HEK293 (cell line): ENCODE measurements around the gene THRAP3.
A peak's percentile ranks its signal among the peaks of the same experiment; 100 is the strongest.
"Not testable (repeated sequence)": the region's sequence is repeated elsewhere in the genome, so short reads cannot be mapped to it uniquely, and the experiment has no call there.

Experiments used
- CTCF ChIA-PET: fragments of 350-600 bp; formaldehyde crosslinking; extraction: SDS; loops from one replicate; lab custom pipeline; 2021; ENCODE audit warnings: antibody characterized with exemption; lab: Yijun Ruan, JAX
- POLR2A ChIA-PET: fragments of 300-600 bp; formaldehyde crosslinking; extraction: SDS; loops from one replicate; lab custom pipeline; 2020; ENCODE audit warnings: antibody characterized with exemption, inconsistent platforms; lab: Yijun Ruan, JAX
- H3K27ac ChIP-seq: fragments of 200-500 bp; sonication (Bioruptor generic); 2 replicates; pipeline ENCODE4 v1.5.1; 2014; ENCODE audit warnings: low read depth, low read length, control low read depth, inconsistent platforms; ENCODE audit errors: extremely low read depth
- H3K36me3 ChIP-seq, 2 experiments: fragments of 200-500 bp in 1 of 2; sonication (Bioruptor generic) in 1 of 2; 1 replicate in 1 of 2; 2 replicates in 1 of 2; pipeline ENCODE4 v1.5.1; 2014 to 2017; ENCODE audit warnings: inconsistent platforms in 2 of 2, low read length in 2 of 2; ENCODE audit not compliant: control insufficient read depth in 2 of 2, insufficient read depth in 1 of 2
- H3K4me1 ChIP-seq: fragments of 200-500 bp; sonication (Bioruptor generic); 2 replicates; pipeline ENCODE4 v1.5.1; 2014; ENCODE audit warnings: mild to moderate bottlenecking, low read length, inconsistent platforms; ENCODE audit not compliant: control insufficient read depth, insufficient read depth
- H3K4me3 ChIP-seq: 2 replicates; pipeline ENCODE4 v1.5.1; 2011; ENCODE audit warnings: low read depth, mild to moderate bottlenecking, control low read depth, low read length, moderate library complexity
- H3K9me3 ChIP-seq: fragments of 200-500 bp; sonication (Bioruptor generic); 2 replicates; pipeline ENCODE4 v1.5.1; 2014; ENCODE audit warnings: low read depth, low read length, inconsistent platforms; ENCODE audit not compliant: control insufficient read depth, insufficient read depth
- KLF17 ChIP-seq: fragments of 450-650 bp; formaldehyde crosslinking; IDR thresholded peaks from 2 replicates; pipeline ENCODE4 v1.5.1; 2016; ENCODE audit warnings: missing biosample characterization, missing genetic modification characterization
- PRDM10 ChIP-seq: fragments of 450-650 bp; formaldehyde crosslinking; IDR thresholded peaks from 2 replicates; pipeline ENCODE4 v1.5.1; 2016; ENCODE audit warnings: missing biosample characterization, missing genetic modification characterization
- YY1 ChIP-seq: fragments of 450-650 bp; formaldehyde crosslinking; IDR thresholded peaks from 2 replicates; pipeline ENCODE4 v1.5.1; 2018; ENCODE audit warnings: missing biosample characterization, missing genetic modification characterization
- ZBTB17 ChIP-seq: fragments of 450-650 bp; formaldehyde crosslinking; IDR thresholded peaks from 2 replicates; pipeline ENCODE4 v1.5.1; 2016; ENCODE audit warnings: missing biosample characterization, missing genetic modification characterization
- ZNF121 ChIP-seq: fragments of 450-650 bp; formaldehyde crosslinking; IDR thresholded peaks from 2 replicates; pipeline ENCODE4 v1.5.1; 2016; ENCODE audit warnings: missing biosample characterization, missing genetic modification characterization
- ZNF211 ChIP-seq: fragments of 450-650 bp; formaldehyde crosslinking; IDR thresholded peaks from 2 replicates; pipeline ENCODE4 v1.5.1; 2016; ENCODE audit warnings: low read depth, missing biosample characterization, missing genetic modification characterization
- ZNF404 ChIP-seq: fragments of 450-650 bp; formaldehyde crosslinking; IDR thresholded peaks from 2 replicates; pipeline ENCODE4 v1.5.1; 2017; ENCODE audit warnings: missing biosample characterization, missing genetic modification characterization
- ZNF530 ChIP-seq: fragments of 450-650 bp; formaldehyde crosslinking; IDR thresholded peaks from 2 replicates; pipeline ENCODE4 v1.5.1; 2016; ENCODE audit warnings: low read depth, missing biosample characterization, missing genetic modification characterization
- ZNF571 ChIP-seq: fragments of 450-650 bp; formaldehyde crosslinking; IDR thresholded peaks from 2 replicates; pipeline ENCODE4 v1.5.0; 2017; ENCODE audit warnings: missing biosample characterization, missing genetic modification characterization
- ZNF654 ChIP-seq: fragments of 450-650 bp; formaldehyde crosslinking; IDR thresholded peaks from 2 replicates; pipeline ENCODE4 v1.5.1; 2016; ENCODE audit warnings: low read depth, missing biosample characterization, missing genetic modification characterization
- ZSCAN5A ChIP-seq: fragments of 450-650 bp; formaldehyde crosslinking; IDR thresholded peaks from 2 replicates; pipeline ENCODE4 v1.5.1; 2016; ENCODE audit warnings: missing biosample characterization, missing genetic modification characterization
- TF ChIP-seq, protein P1 (sequence below): fragments of 450-650 bp; formaldehyde crosslinking; IDR thresholded peaks from 2 replicates; pipeline ENCODE4 v1.5.1; 2016; ENCODE audit warnings: missing biosample characterization, missing genetic modification characterization
- TF ChIP-seq, protein P2 (sequence below): fragments of 450-650 bp; formaldehyde crosslinking; IDR thresholded peaks from 2 replicates; pipeline ENCODE4 v1.5.1; 2016; ENCODE audit warnings: missing biosample characterization, missing genetic modification characterization

Gene THRAP3

GRCh38 chr1:36211307-36211706 is 12.9 kb upstream of the THRAP3 start:
- CTCF ChIA-PET, result interaction anchor here (0.7 to 1.7 kb wide), 4 partner anchors 23 to 209 kb away, joined by 3 to 6 read pairs (median 4); partner anchors contain the start of gene TRAPPC3
- TF ChIP-seq ZSCAN5A (no peak), ZNF121 (tag by site-specific recombination) (peak; percentile 72; the same call in 1 of the 2 replicates)
- TF ChIP-seq, protein P1, sequence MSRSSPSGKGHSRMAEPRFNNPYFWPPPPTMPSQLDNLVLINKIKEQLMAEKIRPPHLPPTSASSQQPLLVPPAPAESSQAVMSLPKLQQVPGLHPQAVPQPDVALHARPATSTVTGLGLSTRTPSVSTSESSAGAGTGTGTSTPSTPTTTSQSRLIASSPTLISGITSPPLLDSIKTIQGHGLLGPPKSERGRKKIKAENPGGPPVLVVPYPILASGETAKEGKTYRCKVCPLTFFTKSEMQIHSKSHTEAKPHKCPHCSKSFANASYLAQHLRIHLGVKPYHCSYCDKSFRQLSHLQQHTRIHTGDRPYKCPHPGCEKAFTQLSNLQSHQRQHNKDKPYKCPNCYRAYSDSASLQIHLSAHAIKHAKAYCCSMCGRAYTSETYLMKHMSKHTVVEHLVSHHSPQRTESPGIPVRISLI (tag by site-specific recombination), result no peak
- TF ChIP-seq, all 188 proteins: peak for 1
- POLR2A ChIA-PET, result interaction anchor here (0.6 to 1.0 kb wide), 2 partner anchors 18 to 43 kb away, joined by 4 to 7 read pairs; no protein-coding TSS in a partner anchor
- Histone ChIP-seq H3K4me3 (no peak overlapping the region), H3K36me3 (no peaks in the 10 kb centered on the region), H3K4me1 (no peaks in the 10 kb centered on the region), H3K27ac (no peak overlapping the region), H3K9me3 (no peaks in the 10 kb centered on the region)

DNA sequence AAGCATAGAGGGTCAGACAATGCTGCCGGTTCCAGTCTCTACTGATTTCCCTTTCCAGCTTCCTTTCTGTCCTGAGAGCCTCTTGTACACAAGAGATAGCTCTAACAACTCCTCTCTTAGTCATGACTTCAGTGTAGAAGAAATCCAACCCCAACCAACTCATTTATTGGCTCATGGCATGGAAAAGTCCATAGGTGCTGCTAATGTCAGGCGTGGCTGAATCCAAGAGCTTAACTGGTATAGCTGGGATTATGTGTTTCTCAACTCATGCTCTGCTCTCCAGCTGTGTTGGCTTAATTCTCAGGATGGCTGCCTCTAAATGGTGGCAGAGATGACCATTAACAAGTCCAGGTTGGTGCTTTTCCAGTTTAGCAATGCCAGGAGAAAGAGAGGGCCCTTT is 12.4 kb upstream of the THRAP3 start:
- no peak overlapping the region for H3K27ac ChIP-seq
- H3K4me3 ChIP-seq, result no peak overlapping the region
- H3K9me3 ChIP-seq, result no peaks in the 10 kb centered on the region
- no peaks in the 10 kb centered on the region for H3K4me1 ChIP-seq
- no peaks in the 10 kb centered on the region for H3K36me3 ChIP-seq
- TF ChIP-seq ZNF211 (tag by site-specific recombination), result no peak
- peak; percentile 45; the same call in 1 of the 2 replicates for TF ChIP-seq PRDM10 (tag by site-specific recombination)
- TF ChIP-seq, all 188 proteins: peak for 1
- ChIA-PET POLR2A (interaction anchor here (0.6 to 1.0 kb wide), 2 partner anchors 18 to 44 kb away, joined by 4 to 7 read pairs; no protein-coding TSS in a partner anchor), CTCF (interaction anchor here (1.2 to 1.7 kb wide), 3 partner anchors 24 to 208 kb away, joined by 3 to 6 read pairs (median 4); partner anchors contain the start of gene TRAPPC3)

- TF ChIP-seq ZBTB17 (tag by site-specific recombination), result peak; percentile 70
- TF ChIP-seq ZNF404, result no peak
- no peaks in the 10 kb centered on the region for H3K9me3 ChIP-seq
- H3K4me1 ChIP-seq, result no peaks in the 10 kb centered on the region
- CTCF ChIA-PET, result interaction anchor here (0.6 kb wide), 1 partner anchor 12 kb away, joined by 3 read pairs; the partner anchor contains the start of gene THRAP3
- no peaks in the 10 kb centered on the region for H3K36me3 ChIP-seq
- no peak overlapping the region for H3K27ac ChIP-seq
- no peak overlapping the region for H3K4me3 ChIP-seq
- POLR2A ChIA-PET, result no interaction called here
These were observed 11.5 kb upstream of the THRAP3 start for GRCh38 chr1:36212782-36213181.

- Histone ChIP-seq H3K9me3 (no peaks in the 10 kb centered on the region), H3K4me1 (no peaks in the 10 kb centered on the region), H3K4me3 (no peak overlapping the region), H3K27ac (no peak overlapping the region), H3K36me3 (no peaks in the 10 kb centered on the region)
- CTCF ChIA-PET, result interaction anchor here (0.6 to 0.7 kb wide), 3 partner anchors 28 to 204 kb away, joined by 3 to 4 read pairs (median 3); no protein-coding TSS in a partner anchor
- POLR2A ChIA-PET, result interaction anchor here (0.6 kb wide), 1 partner anchor 21 kb away, joined by 4 read pairs; no protein-coding TSS in a partner anchor
- TF ChIP-seq ZNF654 (peak; percentile 48), ZNF530 (tag by site-specific recombination) (no peak), ZNF571 (tag by site-specific recombination) (no peak), KLF17 (tag by site-specific recombination) (no peak), YY1 (no peak)
- TF ChIP-seq, protein P2, sequence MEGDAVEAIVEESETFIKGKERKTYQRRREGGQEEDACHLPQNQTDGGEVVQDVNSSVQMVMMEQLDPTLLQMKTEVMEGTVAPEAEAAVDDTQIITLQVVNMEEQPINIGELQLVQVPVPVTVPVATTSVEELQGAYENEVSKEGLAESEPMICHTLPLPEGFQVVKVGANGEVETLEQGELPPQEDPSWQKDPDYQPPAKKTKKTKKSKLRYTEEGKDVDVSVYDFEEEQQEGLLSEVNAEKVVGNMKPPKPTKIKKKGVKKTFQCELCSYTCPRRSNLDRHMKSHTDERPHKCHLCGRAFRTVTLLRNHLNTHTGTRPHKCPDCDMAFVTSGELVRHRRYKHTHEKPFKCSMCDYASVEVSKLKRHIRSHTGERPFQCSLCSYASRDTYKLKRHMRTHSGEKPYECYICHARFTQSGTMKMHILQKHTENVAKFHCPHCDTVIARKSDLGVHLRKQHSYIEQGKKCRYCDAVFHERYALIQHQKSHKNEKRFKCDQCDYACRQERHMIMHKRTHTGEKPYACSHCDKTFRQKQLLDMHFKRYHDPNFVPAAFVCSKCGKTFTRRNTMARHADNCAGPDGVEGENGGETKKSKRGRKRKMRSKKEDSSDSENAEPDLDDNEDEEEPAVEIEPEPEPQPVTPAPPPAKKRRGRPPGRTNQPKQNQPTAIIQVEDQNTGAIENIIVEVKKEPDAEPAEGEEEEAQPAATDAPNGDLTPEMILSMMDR (tag by site-specific recombination), result 0 out of 2 replicates have a peak, but pooled peaks have one; percentile 33
These were observed 6.6 kb upstream of the THRAP3 start for GRCh38 chr1:36217670-36218069.

- POLR2A ChIA-PET, H3K4me3 ChIP-seq, H3K4me1 ChIP-seq, H3K9me3 ChIP-seq, H3K36me3 ChIP-seq, H3K27ac ChIP-seq: not testable (repeated sequence)
- CTCF ChIA-PET, result interaction anchor here (1.3 kb wide), 1 partner anchor 61 kb away, joined by 3 read pairs; no protein-coding TSS in a partner anchor
These were observed 2.3 kb upstream of the THRAP3 start for GRCh38 chr1:36221901-36222300.
